GM12873 (cell line): ENCODE measurements around the gene AREG.

Experiments used
- CTCF ChIP-seq: IDR thresholded peaks from 2 replicates; pipeline ENCODE4 v1.5.1; 2012; ENCODE audit warnings: low read depth, mild to moderate bottlenecking, moderate library complexity, low read length, control low read depth; ENCODE audit not compliant: insufficient read depth; ENCODE audit errors: missing control alignments

The AREG gene

GRCh38 chr4:74501579-74501978 is 56.6 kb downstream of the AREG start:
- TF ChIP-seq CTCF = no peak

- TF ChIP-seq CTCF = no peak
These were observed 58.6 kb downstream of the AREG start for GRCh38 chr4:74503580-74503979.

- no peak for TF ChIP-seq CTCF
These were observed 59.3 kb downstream of the AREG start for GRCh38 chr4:74504212-74504611.
